Stomach (tissue), 9 donors: Measurements from ENCODE around the gene BHLHA15. TPM values are rescaled to one million over a fixed set of nuclear protein-coding genes. Genes with fewer than 3 reads are reported as not detected.
A peak's percentile ranks its signal among the peaks of the same experiment; 100 is the strongest.

Source experiments
- DNase-seq, 2 donors: peaks; one replicate each; pipeline versions ENCODE4 v3.0.0 to v3.0.0-alpha.2; 2013 to 2019
- H3K27ac ChIP-seq, 5 donors: fragments of 200-600 bp in 4 of 5; sonication (generic) in 4 of 5; one replicate each; pipeline ENCODE4 v1.5.1; 2013 to 2019; ENCODE audit warnings: mild to moderate bottlenecking in 1 of 5, moderate library complexity in 1 of 5
- H3K27me3 ChIP-seq, 3 donors: fragments of 200-600 bp; sonication (generic); one replicate each; pipeline ENCODE4 v1.5.1; 2017 to 2019; ENCODE audit warnings: mixed run types in 1 of 3
- H3K36me3 ChIP-seq, 4 donors: fragments of 200-600 bp; sonication (generic); 1 replicate in 3 of 4; 2 replicates in 1 of 4; pipeline ENCODE4 v1.5.1; 2016 to 2019
- H3K4me1 ChIP-seq, 4 donors: fragments of 200-600 bp; sonication (generic); one replicate each; pipeline ENCODE4 v1.5.1; 2016 to 2019
- H3K4me3 ChIP-seq, 4 donors: fragments of 200-600 bp; sonication (generic) in 3 of 4; one replicate each; pipeline ENCODE4 v1.5.1; 2016 to 2019; ENCODE audit warnings: mild to moderate bottlenecking in 1 of 4
- H3K9me3 ChIP-seq, 4 donors: fragments of 200-600 bp; sonication (generic); one replicate each; pipeline ENCODE4 v1.5.1; 2016 to 2019
- EP300 ChIP-seq: sonication (generic); formaldehyde crosslinking; IDR thresholded peaks from one replicate; pipeline ENCODE4 v1.6.1; 2017; ENCODE audit warnings: antibody characterized with exemption
- POLR2A ChIP-seq, 4 donors: fragments of 450-650 bp; IDR thresholded peaks; one replicate each; pipeline ENCODE4 v1.6.1; 2016; ENCODE audit warnings: antibody characterized with exemption in 4 of 4, control low read depth in 2 of 4, mild to moderate bottlenecking in 1 of 4, moderate library complexity in 1 of 4
- POLR2AphosphoS5 ChIP-seq, 3 donors: sonication (generic); formaldehyde crosslinking; IDR thresholded peaks; one replicate each; pipeline ENCODE4 v1.6.1; 2016; ENCODE audit warnings: antibody characterized with exemption in 3 of 3
- WGBS, 5 donors: extraction: QIAGEN DNeasy Blood & Tissue Kit in 3 of 5; methylation state at CpG; one replicate each; pipeline versions ENCODE4 v1.1.5 to v1.1.7; 2013 to 2018; 5-methylcytosine and 5-hydroxymethylcytosine counted together
- intact Hi-C: fragments of 100-400 bp; cut with DNase I; formaldehyde crosslinking; loops from one replicate; pipeline ENCODE4 v1.15.1; 2023; ENCODE audit warnings: low total_unique reads
- polyA plus RNA-seq, 3 donors: library from polyadenylated mRNA; stranded (reverse); fragments of 200-250 nt; gene quantifications; one replicate each; pipeline ENCODE4 v1.2.3, GENCODE V29; 2013
- total RNA-seq, 5 donors: library from RNA; depleted of rRNA; stranded (reverse); fragments of >200 nt; gene quantifications; one replicate each; pipeline versions ENCODE4 v1.1.0 to v1.2.3, GENCODE V29; 2014 to 2016
- TF ChIP-seq, protein P1 (sequence below), 7 experiments: fragments of 450-650 bp in 4 of 7; fragments of 200-600 bp in 3 of 7; sonication (generic) in 3 of 7; IDR thresholded peaks; one replicate each; pipeline ENCODE4 v1.5.1; 2016 to 2019; ENCODE audit warnings: antibody characterized with exemption in 7 of 7, control low read depth in 2 of 7, mild to moderate bottlenecking in 1 of 7
- donor health status: healthy with polysubstance abuse.
- donor health status: Bipolar disorder and iron deficiency.
- donor health status: healthy.

The BHLHA15 gene
- total and polyA plus RNA-seq, 8 donors, result 1.3 to 108 (median 11.3) TPM; not detected in 2

DNA sequence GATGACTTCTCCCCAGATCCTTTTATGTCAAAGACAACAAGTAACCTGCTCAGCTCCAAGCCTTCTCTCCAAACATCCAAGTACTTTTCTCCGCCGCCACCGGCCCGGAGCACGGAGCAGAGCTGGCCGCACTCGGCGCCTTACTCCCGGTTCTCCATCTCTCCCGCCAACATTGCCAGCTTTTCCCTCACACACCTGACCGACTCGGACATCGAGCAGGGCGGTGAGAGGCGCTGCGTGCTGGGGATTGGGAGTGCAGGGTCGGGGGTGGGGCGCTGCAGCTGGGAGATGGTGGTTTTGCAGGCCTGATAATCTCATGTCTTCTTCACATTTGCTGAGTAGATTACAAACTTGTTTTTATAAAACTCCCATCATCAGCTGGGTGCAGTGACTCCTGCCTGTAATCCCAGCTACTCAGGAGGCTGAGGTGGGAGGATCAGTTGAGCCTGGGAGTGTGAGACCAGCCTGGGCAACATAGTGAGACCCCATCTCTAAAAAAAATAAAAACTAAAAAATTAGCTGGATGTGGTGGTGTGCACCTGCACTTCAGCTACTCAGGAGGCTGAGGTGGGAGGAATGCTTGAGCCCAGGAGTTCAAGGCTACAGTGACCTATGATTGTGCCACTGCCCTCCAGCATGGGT is 7.2 kb upstream of the BHLHA15 start:
- no peaks in the 10 kb centered on the region for H3K9me3 ChIP-seq
- peaks cover 7 to 34% (median 8%) of the 10 kb centered on the region in 4 donors for H3K4me1 ChIP-seq
- intact Hi-C loops, result no loop called here
- H3K4me3 ChIP-seq, result no peak overlapping the region
- peaks cover 27 to 61% (median 59%) of the 10 kb centered on the region in 4 donors for H3K36me3 ChIP-seq
- no peak for TF ChIP-seq EP300
- peak overlapping the region in 2 of 5 donors; percentile 16 to 47 for H3K27ac ChIP-seq
- WGBS, 5 donors, result 92 to 97% (median 97%) methylated on average over 18 of the region's 18 CpGs
- no peak for DNase-seq
- H3K27me3 ChIP-seq, result no peaks in the 10 kb centered on the region

DNA sequence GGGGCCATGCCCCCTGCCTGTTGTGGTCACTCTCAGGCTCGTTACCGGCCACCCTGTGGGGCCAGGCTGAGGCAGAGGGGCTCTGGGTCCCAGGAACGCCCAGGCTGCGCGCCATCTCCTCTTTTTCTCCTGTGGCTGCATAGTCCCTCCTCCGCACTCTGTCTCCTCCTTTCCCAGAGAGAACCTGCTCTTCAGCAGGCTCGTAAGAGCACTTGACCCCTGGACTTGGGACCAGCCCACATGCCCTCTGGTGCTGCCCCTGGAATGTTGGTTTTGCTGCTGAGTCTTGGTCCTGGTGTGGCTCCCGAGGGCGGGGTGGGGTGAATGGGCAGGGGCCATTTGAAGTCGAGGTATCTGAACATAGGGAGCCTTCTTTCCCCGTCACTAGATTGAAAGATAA is 6.6 kb upstream of the BHLHA15 start:
- no peak for DNase-seq
- H3K4me3 ChIP-seq, result no peak overlapping the region
- peaks cover 7 to 34% (median 8%) of the 10 kb centered on the region in 4 donors for H3K4me1 ChIP-seq
- H3K36me3 ChIP-seq, result peaks cover 27 to 59% (median 55%) of the 10 kb centered on the region in 4 donors
- TF ChIP-seq POLR2A (IDR thresholded peaks at IDR 0.05) (no peak), EP300 (no peak), POLR2AphosphoS5 (IDR thresholded peaks at IDR 0.05) (no peak)
- TF ChIP-seq, protein P1, sequence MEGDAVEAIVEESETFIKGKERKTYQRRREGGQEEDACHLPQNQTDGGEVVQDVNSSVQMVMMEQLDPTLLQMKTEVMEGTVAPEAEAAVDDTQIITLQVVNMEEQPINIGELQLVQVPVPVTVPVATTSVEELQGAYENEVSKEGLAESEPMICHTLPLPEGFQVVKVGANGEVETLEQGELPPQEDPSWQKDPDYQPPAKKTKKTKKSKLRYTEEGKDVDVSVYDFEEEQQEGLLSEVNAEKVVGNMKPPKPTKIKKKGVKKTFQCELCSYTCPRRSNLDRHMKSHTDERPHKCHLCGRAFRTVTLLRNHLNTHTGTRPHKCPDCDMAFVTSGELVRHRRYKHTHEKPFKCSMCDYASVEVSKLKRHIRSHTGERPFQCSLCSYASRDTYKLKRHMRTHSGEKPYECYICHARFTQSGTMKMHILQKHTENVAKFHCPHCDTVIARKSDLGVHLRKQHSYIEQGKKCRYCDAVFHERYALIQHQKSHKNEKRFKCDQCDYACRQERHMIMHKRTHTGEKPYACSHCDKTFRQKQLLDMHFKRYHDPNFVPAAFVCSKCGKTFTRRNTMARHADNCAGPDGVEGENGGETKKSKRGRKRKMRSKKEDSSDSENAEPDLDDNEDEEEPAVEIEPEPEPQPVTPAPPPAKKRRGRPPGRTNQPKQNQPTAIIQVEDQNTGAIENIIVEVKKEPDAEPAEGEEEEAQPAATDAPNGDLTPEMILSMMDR (IDR thresholded peaks at IDR 0.05), result no peak
- WGBS, 5 donors, result 53 to 79% (median 65%) methylated on average over 11 of the region's 11 CpGs
- no peaks in the 10 kb centered on the region for H3K27me3 ChIP-seq
- no peaks in the 10 kb centered on the region for H3K9me3 ChIP-seq
- H3K27ac ChIP-seq, result peak overlapping the region in 2 of 5 donors; percentile 2 to 16
- intact Hi-C loops, result no loop called here

DNA sequence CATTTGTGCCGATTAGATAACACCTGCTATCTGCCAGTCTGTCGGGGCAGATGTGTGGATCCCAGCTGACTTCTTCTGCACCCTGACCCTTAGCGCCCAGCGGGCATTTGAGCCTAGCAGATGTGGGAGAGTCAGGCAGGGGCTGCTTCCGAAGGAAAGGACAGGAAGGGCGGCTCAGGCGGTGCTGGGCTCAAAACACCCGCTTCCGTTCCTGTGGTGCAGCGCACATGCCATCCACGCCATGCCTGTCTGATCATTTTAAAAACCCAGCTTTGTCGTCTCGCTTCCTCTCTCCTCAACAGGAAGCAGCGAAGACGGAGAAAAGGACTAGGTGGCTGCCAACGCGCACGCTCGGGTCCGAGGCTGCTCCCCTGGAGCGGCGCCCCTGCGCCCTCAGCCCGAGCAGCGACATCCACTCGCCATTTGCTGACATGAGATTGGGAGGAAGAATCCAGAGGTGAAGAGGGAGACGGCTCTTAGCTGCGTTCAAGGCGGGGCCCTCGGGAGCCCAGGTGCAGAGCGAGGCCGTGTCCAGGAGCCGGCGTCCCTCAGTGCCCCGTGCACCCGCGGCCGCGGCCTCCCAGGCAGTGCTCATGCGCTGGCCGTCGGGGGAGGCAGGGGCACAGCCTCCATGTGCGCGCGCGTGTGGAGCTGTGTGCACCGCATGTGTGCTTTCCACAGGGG is 5.9 kb upstream of the BHLHA15 start:
- DNase-seq, result no peak
- intact Hi-C loops, result no loop called here
- peaks cover 27 to 59% (median 54%) of the 10 kb centered on the region in 4 donors for H3K36me3 ChIP-seq
- TF ChIP-seq, protein P1 (IDR thresholded peaks at IDR 0.05), result no peak
- TF ChIP-seq POLR2AphosphoS5 (IDR thresholded peaks at IDR 0.05) (no peak), POLR2A (IDR thresholded peaks at IDR 0.05) (no peak), EP300 (no peak)
- H3K4me1 ChIP-seq, result peaks cover 8 to 35% (median 9%) of the 10 kb centered on the region in 4 donors
- no peak overlapping the region for H3K27ac ChIP-seq
- WGBS, 5 donors, result 85 to 93% (median 89%) methylated on average over 47 of the region's 47 CpGs
- H3K9me3 ChIP-seq, result no peaks in the 10 kb centered on the region
- H3K4me3 ChIP-seq, result no peak overlapping the region
- peaks cover 0 to 1% (median 0%) of the 10 kb centered on the region in 3 donors for H3K27me3 ChIP-seq

DNA sequence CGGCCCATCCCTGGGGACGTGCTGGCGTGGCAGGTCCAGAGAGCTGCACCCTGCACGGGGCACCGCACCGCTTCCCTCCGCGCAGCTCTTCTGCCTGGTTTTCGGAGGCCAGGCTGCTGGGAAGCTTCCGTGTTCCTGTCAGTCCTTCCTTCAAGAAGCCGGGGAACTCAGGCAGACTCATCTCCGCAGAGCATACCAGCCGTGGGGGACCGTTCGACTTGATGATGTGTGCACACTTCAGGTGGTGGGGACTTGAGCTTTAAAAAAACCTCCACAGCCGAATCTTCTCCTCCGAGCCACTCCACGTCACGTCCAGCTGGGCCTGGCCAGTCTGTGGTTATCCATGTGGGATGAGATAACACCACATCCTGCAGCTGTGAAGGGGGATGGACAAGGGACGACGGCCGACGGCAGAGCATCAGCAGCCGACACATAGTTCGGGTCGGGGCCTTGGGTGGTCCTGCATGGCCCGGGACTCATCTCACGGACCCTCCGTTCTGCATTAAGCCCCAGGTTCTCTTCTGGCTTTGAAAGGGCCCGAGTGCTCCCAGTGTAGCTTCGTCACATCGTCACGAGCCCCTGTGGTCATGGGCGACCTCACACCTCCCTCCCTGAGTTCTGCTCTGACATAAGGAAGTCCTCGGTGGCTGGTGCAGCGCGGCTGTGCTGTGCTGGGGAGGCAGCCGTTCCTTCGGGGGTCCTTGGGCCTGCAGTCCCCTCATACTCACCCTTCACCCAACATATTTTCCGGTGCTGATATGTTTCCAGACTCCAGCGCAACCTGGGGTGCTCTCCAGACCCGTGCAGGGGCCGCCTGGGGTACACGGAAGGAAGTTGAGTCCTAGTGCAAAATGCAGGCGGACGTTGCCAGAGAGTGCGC is 4.5 kb upstream of the BHLHA15 start:
- H3K27me3 ChIP-seq, result peaks cover 0 to 15% (median 6%) of the 10 kb centered on the region in 3 donors
- WGBS, 5 donors, result 92 to 95% (median 92%) methylated on average over 47 of the region's 47 CpGs
- intact Hi-C loops, result no loop called here
- peaks cover 17 to 47% (median 20%) of the 10 kb centered on the region in 4 donors for H3K4me1 ChIP-seq
- DNase-seq, result no peak
- H3K4me3 ChIP-seq, result no peak overlapping the region
- peaks cover 27 to 58% (median 54%) of the 10 kb centered on the region in 4 donors for H3K36me3 ChIP-seq
- no peak overlapping the region for H3K27ac ChIP-seq
- no peaks in the 10 kb centered on the region for H3K9me3 ChIP-seq
- TF ChIP-seq, protein P1 (IDR thresholded peaks at IDR 0.05), result no peak
- TF ChIP-seq POLR2A (IDR thresholded peaks at IDR 0.05) (no peak), POLR2AphosphoS5 (IDR thresholded peaks at IDR 0.05) (no peak), EP300 (no peak)
